A673 (cell line): Measurements from ENCODE around the gene RBM20. TPM values are rescaled to one million over a fixed set of nuclear protein-coding genes. Genes with fewer than 3 reads are reported as not detected.
"Not testable (repeated sequence)": the region's sequence is repeated elsewhere in the genome, so short reads cannot be mapped to it uniquely, and the experiment has no call there.

Experiments
- BruUV-seq: library from RNA; stranded (reverse); fragments of 400-500 nt; replicated peaks from 2 replicates; lab custom pipeline; 2021; lab: Mats Ljungman, UMichigan
- CTCF ChIA-PET: fragments of 300-600 bp; sonication (Branson Sonifier 250); formaldehyde crosslinking; loops from one replicate; lab custom pipeline; 2022; ENCODE audit warnings: antibody characterized with exemption; lab: Charles Lee
- POLR2A ChIA-PET: fragments of 300-600 bp; sonication (Branson Sonifier 250); formaldehyde crosslinking; loops from one replicate; lab custom pipeline; 2022; ENCODE audit warnings: antibody characterized with exemption; ENCODE audit not compliant: low non-redundant PET; lab: Charles Lee
- DNase-seq: peaks from one replicate; pipeline ENCODE4 v3.0.0-alpha.2; 2015; ENCODE audit warnings: low spot score
- H3K27ac ChIP-seq: fragments of 200-600 bp; sonication (generic); 2 replicates; pipeline ENCODE4 v1.5.1; 2016; ENCODE audit warnings: mixed run types, low read depth, mild to moderate bottlenecking, mixed read lengths, antibody characterized with exemption, low read length; ENCODE audit not compliant: poor library complexity, severe bottlenecking
- H3K27me3 ChIP-seq: fragments of 200-600 bp; sonication (generic); replicated peaks from 2 replicates; pipeline ENCODE4 v1.6.1; 2017; ENCODE audit warnings: mixed run types, low read depth, mild to moderate bottlenecking, mixed read lengths, antibody characterized with exemption, low read length; ENCODE audit not compliant: insufficient read depth, poor library complexity
- H3K36me3 ChIP-seq: fragments of 200-600 bp; sonication (generic); 2 replicates; pipeline ENCODE4 v1.6.1; 2016; ENCODE audit warnings: mixed run types, mild to moderate bottlenecking, mixed read lengths, antibody characterized with exemption, low read length; ENCODE audit not compliant: insufficient read depth, poor library complexity, severe bottlenecking
- H3K4me1 ChIP-seq: fragments of 200-600 bp; sonication (generic); 2 replicates; pipeline ENCODE4 v1.6.1; 2017; ENCODE audit warnings: mixed run types, mild to moderate bottlenecking, mixed read lengths, antibody characterized with exemption, low read length; ENCODE audit not compliant: insufficient read depth, poor library complexity, severe bottlenecking
- H3K4me3 ChIP-seq: fragments of 200-600 bp; sonication (generic); 2 replicates; pipeline ENCODE4 v1.5.1; 2016; ENCODE audit warnings: low read depth, mixed run types, mild to moderate bottlenecking, mixed read lengths, low read length; ENCODE audit not compliant: poor library complexity, severe bottlenecking
- H3K9me3 ChIP-seq: fragments of 200-600 bp; sonication (generic); 2 replicates; pipeline ENCODE4 v1.6.1; 2016; ENCODE audit warnings: mixed run types, low read depth, mild to moderate bottlenecking, mixed read lengths, antibody characterized with exemption, low read length; ENCODE audit not compliant: poor library complexity, severe bottlenecking
- EZH2 ChIP-seq: fragments of 200-600 bp; sonication (generic); IDR thresholded peaks from 2 replicates; pipeline ENCODE4 v1.6.1; 2017; ENCODE audit warnings: borderline replicate concordance, low read depth, mild to moderate bottlenecking, mixed read lengths, antibody characterized with exemption, low read length; ENCODE audit not compliant: poor library complexity, severe bottlenecking
- intact Hi-C: fragments of 100-400 bp; cut with micrococcal nuclease; formaldehyde crosslinking; loops from one replicate; pipeline ENCODE4 v1.10.0; 2022; ENCODE audit not compliant: unreplicated experiment
- total RNA-seq: library from RNA; stranded (reverse); gene quantifications from 2 replicates; pipeline ENCODE4 v1.2.3, GENCODE V29; 2021
- TF ChIP-seq, protein P1 (sequence below): fragments of 300-800, 200-600 bp; sonication (generic); conservative IDR thresholded peaks from 2 replicates; pipeline ENCODE4 v1.5.1; 2017; ENCODE audit warnings: low read depth, mild to moderate bottlenecking, antibody characterized with exemption, low read length, moderate library complexity, mixed read lengths

RBM20 gene
- total RNA-seq, 1 experiment from 2014 or later: 1.3 TPM

DNA sequence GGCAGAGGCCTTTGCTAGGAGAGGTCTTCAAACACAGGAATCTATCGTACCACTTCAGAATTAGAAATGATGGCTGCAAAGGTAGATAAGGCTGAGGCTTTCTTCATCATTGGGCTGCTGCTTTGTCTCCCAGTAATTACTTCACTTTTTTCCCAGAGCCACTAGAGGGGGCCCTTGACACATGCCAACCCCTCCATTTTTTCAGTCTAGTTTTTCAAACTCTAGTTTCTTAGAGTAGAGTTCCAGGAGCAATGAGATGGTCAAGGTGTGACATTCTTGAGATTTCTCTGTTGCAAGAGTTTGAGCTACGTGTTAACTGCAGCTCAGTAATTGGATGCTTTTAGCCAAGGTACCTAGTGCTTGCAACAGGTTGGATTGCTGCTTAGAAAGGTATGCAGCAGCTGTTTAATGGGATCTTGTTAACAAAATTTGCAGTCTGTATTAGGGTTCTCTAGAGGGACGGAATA is 33.8 kb upstream of the RBM20 start:
- no peaks in the 10 kb centered on the region for H3K9me3 ChIP-seq
- intact Hi-C loops: loop anchor here (1.0 to 5.0 kb wide), 3 partner anchors 71 to 282 kb away; no protein-coding TSS in a partner anchor
- no peak overlapping the region for H3K27ac ChIP-seq
- H3K27me3 ChIP-seq: no peaks in the 10 kb centered on the region
- ChIA-PET POLR2A (no interaction called here), CTCF (interaction anchor here (1.4 kb wide), 1 partner anchor 62 kb away, joined by 3 read pairs; no protein-coding TSS in a partner anchor)
- no TSS peak for BruUV-seq
- no peak overlapping the region for H3K4me3 ChIP-seq
- H3K4me1 ChIP-seq: peaks cover 15% of the 10 kb centered on the region
- peaks cover 10% of the 10 kb centered on the region for H3K36me3 ChIP-seq
- TF ChIP-seq, protein P1, sequence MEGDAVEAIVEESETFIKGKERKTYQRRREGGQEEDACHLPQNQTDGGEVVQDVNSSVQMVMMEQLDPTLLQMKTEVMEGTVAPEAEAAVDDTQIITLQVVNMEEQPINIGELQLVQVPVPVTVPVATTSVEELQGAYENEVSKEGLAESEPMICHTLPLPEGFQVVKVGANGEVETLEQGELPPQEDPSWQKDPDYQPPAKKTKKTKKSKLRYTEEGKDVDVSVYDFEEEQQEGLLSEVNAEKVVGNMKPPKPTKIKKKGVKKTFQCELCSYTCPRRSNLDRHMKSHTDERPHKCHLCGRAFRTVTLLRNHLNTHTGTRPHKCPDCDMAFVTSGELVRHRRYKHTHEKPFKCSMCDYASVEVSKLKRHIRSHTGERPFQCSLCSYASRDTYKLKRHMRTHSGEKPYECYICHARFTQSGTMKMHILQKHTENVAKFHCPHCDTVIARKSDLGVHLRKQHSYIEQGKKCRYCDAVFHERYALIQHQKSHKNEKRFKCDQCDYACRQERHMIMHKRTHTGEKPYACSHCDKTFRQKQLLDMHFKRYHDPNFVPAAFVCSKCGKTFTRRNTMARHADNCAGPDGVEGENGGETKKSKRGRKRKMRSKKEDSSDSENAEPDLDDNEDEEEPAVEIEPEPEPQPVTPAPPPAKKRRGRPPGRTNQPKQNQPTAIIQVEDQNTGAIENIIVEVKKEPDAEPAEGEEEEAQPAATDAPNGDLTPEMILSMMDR: peak; percentile 88
- no peak for TF ChIP-seq EZH2
- peak; percentile 78 for DNase-seq

DNA sequence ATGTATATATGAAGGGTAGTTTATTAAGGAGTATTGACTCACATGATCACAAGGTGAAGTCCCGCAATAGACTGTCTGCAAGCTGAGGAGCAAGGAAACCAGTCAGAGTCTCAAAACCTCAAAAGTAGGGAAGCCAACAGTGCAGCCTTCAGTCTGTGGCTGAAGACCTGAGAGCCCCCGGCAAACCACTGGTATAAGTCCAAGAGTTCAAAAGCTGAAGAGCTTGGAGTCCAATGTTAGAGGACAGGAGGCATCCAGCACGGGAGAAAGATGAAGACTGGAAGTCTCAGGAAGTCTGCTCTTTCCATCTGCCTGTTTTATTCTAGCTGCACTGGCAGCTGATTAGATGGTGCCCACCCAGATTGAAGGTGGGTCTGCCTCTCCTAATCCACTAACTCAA is 33.4 kb upstream of the RBM20 start:
- not testable (repeated sequence) for H3K36me3 ChIP-seq, BruUV-seq, H3K27ac ChIP-seq

DNA sequence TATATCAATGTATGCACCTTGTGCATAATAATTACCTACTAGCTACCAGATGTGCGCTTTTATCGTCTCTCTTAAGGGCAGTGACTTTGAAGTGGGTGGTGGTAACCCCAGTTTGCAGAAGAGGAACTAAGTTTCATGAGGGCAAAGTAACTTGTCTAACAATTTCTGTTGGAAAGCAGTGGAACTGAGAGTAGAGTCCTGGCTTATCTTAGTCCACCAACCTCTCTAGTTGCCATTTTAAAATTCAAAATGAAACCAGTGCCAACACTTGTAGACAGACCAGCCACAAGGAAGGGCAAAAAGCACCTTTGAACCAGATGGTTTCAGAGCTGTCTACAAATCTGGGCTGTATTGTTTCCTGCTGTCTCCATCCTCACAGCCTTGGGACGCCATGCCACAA is 32.0 kb upstream of the RBM20 start:
- Histone ChIP-seq H3K27me3 (no peaks in the 10 kb centered on the region), H3K27ac (no peak overlapping the region), H3K36me3 (no peaks in the 10 kb centered on the region), H3K4me1 (peaks cover 15% of the 10 kb centered on the region), H3K9me3 (no peaks in the 10 kb centered on the region), H3K4me3 (no peak overlapping the region)
- ChIA-PET POLR2A (no interaction called here), CTCF (no interaction called here)
- TF ChIP-seq, protein P1: no peak
- no peak for TF ChIP-seq EZH2
- intact Hi-C loops: loop anchor here (5.0 kb wide), 1 partner anchor 135 kb away; no protein-coding TSS in a partner anchor
- DNase-seq: no peak
- BruUV-seq: no TSS peak

More for the DNA sequence above, 33.4 kb upstream of the RBM20 start:
- H3K4me3 ChIP-seq, H3K27me3 ChIP-seq, H3K9me3 ChIP-seq, POLR2A ChIA-PET, DNase-seq: not testable (repeated sequence)
- intact Hi-C loops: loop anchor here (1.0 to 5.0 kb wide), 3 partner anchors 71 to 282 kb away; no protein-coding TSS in a partner anchor
- H3K4me1 ChIP-seq: peaks cover 15% of the 10 kb centered on the region
- CTCF ChIA-PET: interaction anchor here (1.4 kb wide), 1 partner anchor 61 kb away, joined by 3 read pairs; no protein-coding TSS in a partner anchor

DNA sequence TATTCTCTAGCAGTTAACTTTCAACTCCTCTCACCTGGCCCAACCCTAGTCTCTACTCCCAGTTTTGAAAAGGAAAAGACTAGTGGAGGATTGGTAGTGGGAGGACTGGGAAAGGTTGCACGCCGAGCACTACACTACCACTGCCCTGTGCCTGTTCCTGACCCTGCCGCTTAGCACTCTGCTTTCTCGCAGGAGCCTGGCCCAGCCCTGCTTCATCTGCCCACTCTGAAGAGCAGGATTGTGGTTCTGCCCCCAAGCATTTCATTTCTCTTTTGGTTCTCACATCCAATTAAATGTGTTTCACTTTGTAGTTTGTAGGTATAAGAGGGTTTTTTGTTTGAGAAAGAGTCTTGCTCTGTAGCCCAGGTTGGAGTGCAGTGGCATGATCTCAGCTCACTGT is 31.5 kb upstream of the RBM20 start:
- Histone ChIP-seq H3K27ac (no peak overlapping the region), H3K4me3 (no peak overlapping the region), H3K4me1 (peaks cover 15% of the 10 kb centered on the region), H3K9me3 (no peaks in the 10 kb centered on the region), H3K27me3 (no peaks in the 10 kb centered on the region), H3K36me3 (no peaks in the 10 kb centered on the region)
- BruUV-seq: no TSS peak
- ChIA-PET POLR2A (no interaction called here), CTCF (no interaction called here)
- TF ChIP-seq, protein P1: no peak
- TF ChIP-seq EZH2: no peak
- no peak for DNase-seq
- intact Hi-C loops: loop anchor here (5.0 kb wide), 1 partner anchor 135 kb away; no protein-coding TSS in a partner anchor
